Osteocyte (in vitro differentiated cells): ENCODE measurements around the gene CFAP52. TPM values are rescaled to one million over a fixed set of nuclear protein-coding genes. Genes with fewer than 3 reads are reported as not detected.
A peak's percentile ranks its signal among the peaks of the same experiment; 100 is the strongest.

Experiments used
- DNase-seq: peaks from one replicate; pipeline ENCODE4 v3.0.0; 2021; ENCODE audit warnings: mixed read lengths; ENCODE audit not compliant: unreplicated experiment; ENCODE audit errors: extremely low spot score
- H3K27ac Mint-ChIP-seq: one replicate; pipeline ENCODE4 v1.8.0; 2021; ENCODE audit warnings: mild to moderate bottlenecking, mixed read lengths; ENCODE audit not compliant: unreplicated experiment
- H3K27me3 Mint-ChIP-seq: one replicate; pipeline ENCODE4 v1.8.0; 2021; ENCODE audit warnings: mixed read lengths; ENCODE audit not compliant: unreplicated experiment
- H3K36me3 Mint-ChIP-seq: one replicate; pipeline ENCODE4 v1.8.0; 2021; ENCODE audit warnings: mixed read lengths; ENCODE audit not compliant: unreplicated experiment
- H3K4me1 Mint-ChIP-seq: one replicate; pipeline ENCODE4 v1.8.0; 2021; ENCODE audit warnings: mixed read lengths; ENCODE audit not compliant: unreplicated experiment
- H3K4me3 Mint-ChIP-seq: one replicate; pipeline ENCODE4 v1.8.0; 2021; ENCODE audit warnings: mild to moderate bottlenecking, moderate library complexity, mixed read lengths; ENCODE audit not compliant: unreplicated experiment
- H3K9me3 Mint-ChIP-seq: one replicate; pipeline ENCODE4 v1.8.0; 2021; ENCODE audit warnings: mixed read lengths; ENCODE audit not compliant: unreplicated experiment
- long read RNA-seq: library from polyadenylated mRNA; unstranded; transcript quantifications from one replicate; pipeline ENCODE4 v2.0.0, GENCODE V29; 2021
- total RNA-seq: library from RNA; stranded (reverse); gene quantifications from 2 replicates; pipeline ENCODE4 v1.2.1, GENCODE V29; 2021
- TF ChIP-seq, protein P1 (sequence below): fragments of 200-600 bp; sonication (generic); IDR thresholded peaks from 2 replicates; pipeline ENCODE4 v1.5.0; 2021; ENCODE audit warnings: antibody characterized with exemption, mild to moderate bottlenecking, moderate library complexity

The CFAP52 gene
- not detected in 2 replicates for total RNA-seq
- long read RNA-seq: 0 reads

- Mint-ChIP-seq H3K27ac (peak within 1 kb of the TSS; percentile 83), H3K36me3 (no peaks in the 10 kb centered on the region), H3K9me3 (no peaks in the 10 kb centered on the region), H3K4me3 (peak within 1 kb of the TSS; percentile 98), H3K4me1 (peaks cover 23% of the 10 kb centered on the region), H3K27me3 (no peaks in the 10 kb centered on the region)
- TF ChIP-seq, protein P1, sequence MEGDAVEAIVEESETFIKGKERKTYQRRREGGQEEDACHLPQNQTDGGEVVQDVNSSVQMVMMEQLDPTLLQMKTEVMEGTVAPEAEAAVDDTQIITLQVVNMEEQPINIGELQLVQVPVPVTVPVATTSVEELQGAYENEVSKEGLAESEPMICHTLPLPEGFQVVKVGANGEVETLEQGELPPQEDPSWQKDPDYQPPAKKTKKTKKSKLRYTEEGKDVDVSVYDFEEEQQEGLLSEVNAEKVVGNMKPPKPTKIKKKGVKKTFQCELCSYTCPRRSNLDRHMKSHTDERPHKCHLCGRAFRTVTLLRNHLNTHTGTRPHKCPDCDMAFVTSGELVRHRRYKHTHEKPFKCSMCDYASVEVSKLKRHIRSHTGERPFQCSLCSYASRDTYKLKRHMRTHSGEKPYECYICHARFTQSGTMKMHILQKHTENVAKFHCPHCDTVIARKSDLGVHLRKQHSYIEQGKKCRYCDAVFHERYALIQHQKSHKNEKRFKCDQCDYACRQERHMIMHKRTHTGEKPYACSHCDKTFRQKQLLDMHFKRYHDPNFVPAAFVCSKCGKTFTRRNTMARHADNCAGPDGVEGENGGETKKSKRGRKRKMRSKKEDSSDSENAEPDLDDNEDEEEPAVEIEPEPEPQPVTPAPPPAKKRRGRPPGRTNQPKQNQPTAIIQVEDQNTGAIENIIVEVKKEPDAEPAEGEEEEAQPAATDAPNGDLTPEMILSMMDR: peak; percentile 87
- DNase-seq: peak; percentile 91
These were observed at the start of gene CFAP52 for GRCh38 chr17:9576521-9577372. Gene CFAP52 (plus strand): TSS chr17:9576642. CDS start chr17:9576696, 54 bp downstream.

GRCh38 chr17:9527788-9528187 is 48.7 kb upstream of the CFAP52 start:
- peaks cover 2% of the 10 kb centered on the region for H3K36me3 Mint-ChIP-seq
- H3K27ac Mint-ChIP-seq: no peak overlapping the region
- H3K27me3 Mint-ChIP-seq: no peaks in the 10 kb centered on the region
- TF ChIP-seq, protein P1: no peak
- no peaks in the 10 kb centered on the region for H3K9me3 Mint-ChIP-seq
- H3K4me1 Mint-ChIP-seq: no peaks in the 10 kb centered on the region
- no peak for DNase-seq
- H3K4me3 Mint-ChIP-seq: no peak overlapping the region

DNA sequence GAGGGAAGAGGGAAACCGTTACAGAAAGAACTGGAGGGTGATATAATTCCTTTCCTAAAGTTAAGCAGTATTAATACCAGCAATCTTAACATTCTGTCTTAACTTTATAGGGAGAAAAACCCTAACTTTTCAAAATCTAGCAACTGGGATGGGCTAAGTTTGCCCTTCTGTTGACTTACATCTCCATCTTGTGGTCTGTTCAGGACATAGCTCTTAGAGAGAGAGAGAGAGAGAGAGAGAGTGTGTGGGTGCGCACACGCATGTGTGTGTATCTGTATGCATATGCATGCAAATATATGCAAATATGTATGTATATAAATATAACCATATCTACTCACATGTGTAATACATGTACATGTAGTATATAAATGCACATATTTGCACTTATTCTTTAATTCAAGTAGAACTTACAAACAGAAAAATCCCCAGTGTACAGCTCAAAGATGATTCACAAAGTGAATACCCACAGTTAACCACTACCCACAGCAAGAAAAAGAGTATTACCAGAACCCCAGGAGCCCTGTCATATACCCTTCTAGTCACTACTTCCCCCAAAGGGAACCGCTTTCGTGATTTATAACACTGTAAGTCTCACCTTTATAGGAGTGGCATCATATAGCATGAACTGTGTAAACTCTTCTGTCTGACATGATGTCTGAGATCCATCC is 47.3 kb upstream of the CFAP52 start:
- H3K36me3 Mint-ChIP-seq: peaks cover 7% of the 10 kb centered on the region
- no peak overlapping the region for H3K4me3 Mint-ChIP-seq
- H3K4me1 Mint-ChIP-seq: no peaks in the 10 kb centered on the region
- no peaks in the 10 kb centered on the region for H3K27me3 Mint-ChIP-seq
- H3K9me3 Mint-ChIP-seq: no peaks in the 10 kb centered on the region
- DNase-seq: no peak
- H3K27ac Mint-ChIP-seq: no peak overlapping the region
- TF ChIP-seq, protein P1: peak; percentile 69

GRCh38 chr17:9531034-9531433 is 45.4 kb upstream of the CFAP52 start:
- no peaks in the 10 kb centered on the region for H3K9me3 Mint-ChIP-seq
- H3K4me1 Mint-ChIP-seq: no peaks in the 10 kb centered on the region
- peaks cover 5% of the 10 kb centered on the region for H3K36me3 Mint-ChIP-seq
- no peak overlapping the region for H3K4me3 Mint-ChIP-seq
- H3K27ac Mint-ChIP-seq: no peak overlapping the region
- no peaks in the 10 kb centered on the region for H3K27me3 Mint-ChIP-seq
- TF ChIP-seq, protein P1: no peak
- no peak for DNase-seq

DNA sequence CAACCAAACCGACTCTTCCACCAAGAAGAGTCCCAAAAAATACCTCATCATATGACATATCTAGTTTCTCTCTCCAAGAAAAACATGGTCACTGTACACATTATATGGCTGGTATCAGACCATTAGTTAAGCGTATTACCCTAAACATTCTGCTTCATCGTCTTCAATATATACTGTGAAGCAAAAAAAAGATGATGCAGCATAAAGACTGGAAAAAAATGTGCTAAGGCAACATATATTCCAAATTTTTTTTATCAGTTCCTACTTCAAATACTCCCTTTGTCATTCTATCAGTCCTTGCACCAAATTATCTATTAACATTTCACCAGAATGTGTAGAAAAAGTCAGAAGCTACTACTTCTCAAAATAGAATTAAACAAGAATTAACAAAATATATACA is 43.7 kb upstream of the CFAP52 start:
- Mint-ChIP-seq H3K9me3 (no peaks in the 10 kb centered on the region), H3K4me1 (no peaks in the 10 kb centered on the region), H3K4me3 (no peak overlapping the region), H3K27ac (no peak overlapping the region), H3K36me3 (peaks cover 5% of the 10 kb centered on the region), H3K27me3 (no peaks in the 10 kb centered on the region)
- TF ChIP-seq, protein P1: no peak
- DNase-seq: no peak
